NOMO-1 treated with dmso at 0.1 percent for 144 hours (cell line): ENCODE measurements around the gene OXSR1.
"Not testable (repeated sequence)": the region's sequence is repeated elsewhere in the genome, so short reads cannot be mapped to it uniquely, and the experiment has no call there.

Experiments
- DNase-seq: peaks from one replicate; lab custom pipeline; 2025; ENCODE audit not compliant: unreplicated experiment; lab: John Stamatoyannopoulos, UW

Gene OXSR1

DNA sequence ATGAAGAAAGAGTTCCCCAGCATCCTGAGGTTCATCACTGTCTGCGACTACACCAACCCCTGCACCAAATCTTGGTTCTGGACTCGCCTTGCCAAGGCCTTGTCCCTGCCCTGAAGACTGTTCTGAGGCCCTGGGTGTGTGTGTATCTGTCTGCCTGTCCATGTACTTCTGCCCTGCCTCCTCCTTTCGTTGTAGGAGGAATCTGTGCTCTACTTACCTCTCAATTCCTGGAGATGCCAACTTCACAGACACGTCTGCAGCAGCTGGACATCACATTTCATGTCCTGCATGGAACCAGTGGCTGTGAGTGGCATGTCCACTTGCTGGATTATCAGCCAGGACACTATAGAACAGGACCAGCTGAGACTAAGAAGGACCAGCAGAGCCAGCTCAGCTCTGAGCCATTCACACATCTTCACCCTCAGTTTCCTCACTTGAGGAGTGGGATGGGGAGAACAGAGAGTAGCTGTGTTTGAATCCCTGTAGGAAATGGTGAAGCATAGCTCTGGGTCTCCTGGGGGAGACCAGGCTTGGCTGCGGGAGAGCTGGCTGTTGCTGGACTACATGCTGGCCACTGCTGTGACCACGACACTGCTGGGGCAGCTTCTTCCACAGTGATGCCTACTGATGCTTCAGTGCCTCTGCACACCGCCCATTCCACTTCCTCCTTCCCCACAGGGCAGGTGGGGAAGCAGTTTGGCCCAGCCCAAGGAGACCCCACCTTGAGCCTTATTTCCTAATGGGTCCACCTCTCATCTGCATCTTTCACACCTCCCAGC is 24.0 kb upstream of the OXSR1 start:
- no peak for DNase-seq

DNA sequence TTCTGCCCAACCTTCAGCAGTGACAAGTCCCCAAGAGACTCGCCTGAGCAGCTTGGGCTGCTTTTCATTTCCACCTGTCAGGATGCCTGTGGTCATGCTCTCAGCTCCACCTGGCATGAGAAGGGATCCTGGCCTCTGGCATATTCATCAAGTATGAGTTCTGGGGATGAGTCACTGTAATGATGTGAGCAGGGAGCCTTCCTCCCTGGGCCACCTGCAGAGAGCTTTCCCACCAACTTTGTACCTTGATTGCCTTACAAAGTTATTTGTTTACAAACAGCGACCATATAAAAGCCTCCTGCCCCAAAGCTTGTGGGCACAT is 23.4 kb upstream of the OXSR1 start:
- no peak for DNase-seq

DNA sequence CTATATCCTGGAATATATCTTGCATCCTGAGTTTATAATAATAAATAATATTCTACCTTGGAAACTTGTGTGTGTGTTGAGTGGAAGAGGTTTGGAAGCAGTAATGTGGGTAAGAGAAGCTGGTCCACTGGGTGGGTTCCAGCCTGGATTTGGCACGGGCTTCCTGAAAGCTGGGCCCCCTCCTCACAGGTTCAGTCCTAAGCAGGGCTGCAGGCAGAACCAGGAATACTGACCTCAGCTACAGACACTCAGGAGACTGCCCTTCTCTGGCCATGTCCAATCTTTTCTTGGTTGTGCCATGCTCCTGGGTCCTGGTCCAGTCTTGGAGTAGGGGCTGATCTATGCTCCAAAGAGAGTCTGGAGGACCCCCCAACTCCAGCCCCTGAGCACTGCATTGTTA is 22.4 kb upstream of the OXSR1 start:
- no peak for DNase-seq

DNA sequence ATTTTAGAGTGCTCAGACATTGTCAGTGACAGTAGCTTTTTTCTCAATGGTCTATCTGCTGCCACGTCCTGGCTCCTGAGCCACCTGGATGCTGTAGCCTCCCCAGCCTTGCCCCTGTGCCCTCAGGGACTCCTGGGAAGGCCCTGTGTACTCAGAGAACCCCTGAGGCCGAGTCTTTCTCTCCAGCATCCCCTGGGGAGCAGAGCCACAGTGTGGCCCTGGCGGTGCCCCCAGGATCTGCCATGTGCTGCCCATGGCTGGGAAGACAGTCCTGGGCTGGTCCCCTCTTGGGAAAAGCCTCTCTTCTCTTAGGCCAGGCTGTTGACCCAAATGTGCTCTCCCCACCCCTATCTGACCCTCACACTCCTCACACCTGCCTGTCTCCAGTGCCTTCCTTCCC is 21.8 kb upstream of the OXSR1 start:
- no peak for DNase-seq

DNA sequence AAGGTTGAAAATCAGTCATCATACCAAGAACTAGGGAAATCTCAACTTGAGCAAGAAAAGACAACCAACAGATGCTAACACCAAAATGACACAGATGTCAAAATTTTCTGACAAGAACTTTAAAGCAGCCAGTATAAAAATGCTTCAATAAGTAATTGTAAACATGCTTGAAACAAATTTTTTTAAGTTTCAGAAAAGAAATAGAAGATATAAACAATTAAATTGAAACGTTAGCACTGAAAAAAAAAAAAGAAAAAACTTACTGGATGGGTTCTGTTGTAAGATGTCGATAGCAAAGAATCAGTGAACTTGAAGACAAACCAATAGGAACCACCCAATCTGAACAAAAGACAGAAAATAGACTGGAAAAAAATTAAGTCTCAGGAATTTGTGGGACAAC is 18.8 kb upstream of the OXSR1 start:
- no peak for DNase-seq

DNA sequence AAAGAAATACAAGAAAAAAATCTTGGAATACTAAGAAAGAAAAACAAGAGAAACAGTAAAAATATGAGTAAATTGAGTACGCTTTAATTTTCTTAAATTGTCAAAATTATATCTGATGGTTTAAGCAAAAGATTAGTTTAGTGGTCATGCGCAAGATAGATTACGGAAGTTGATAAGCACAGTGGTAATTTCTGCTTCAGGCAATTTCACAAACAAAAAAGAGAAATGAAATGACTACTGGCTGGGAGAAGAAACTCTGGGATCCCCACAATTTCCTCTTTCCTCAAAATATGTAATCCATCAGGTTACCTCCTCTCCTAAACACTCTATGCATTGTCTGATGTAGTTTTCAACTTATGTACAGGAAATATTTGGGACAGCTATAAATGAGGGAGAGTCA is 17.9 kb upstream of the OXSR1 start:
- DNase-seq = peak; percentile 71

DNA sequence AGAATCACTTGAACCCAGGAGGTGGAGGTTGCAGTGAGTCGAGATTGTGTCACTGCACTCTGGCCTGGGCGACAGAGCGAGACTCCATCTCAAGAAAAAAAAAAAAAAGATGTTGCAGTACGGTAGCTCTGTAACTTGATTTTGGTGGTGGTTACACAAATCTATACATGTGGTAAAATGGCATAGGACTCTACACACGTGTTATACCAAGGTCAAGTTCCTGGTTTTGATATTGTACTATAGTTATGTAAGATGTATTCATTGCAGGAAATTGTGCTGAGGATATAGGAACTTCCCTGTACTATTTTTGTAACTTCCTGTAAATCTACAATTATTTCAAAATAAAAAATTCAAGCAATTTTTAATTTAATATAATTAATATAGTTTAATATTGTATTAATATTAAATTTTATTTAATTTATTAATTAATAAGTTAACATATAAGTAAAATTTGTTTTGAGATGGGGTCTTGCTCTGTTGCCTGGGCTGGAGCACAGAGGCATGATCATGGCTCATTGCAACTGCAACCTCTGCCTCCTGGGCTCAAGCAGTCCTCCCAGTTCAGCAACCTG is 16.9 kb upstream of the OXSR1 start:
- peak; percentile 68 for DNase-seq

DNA sequence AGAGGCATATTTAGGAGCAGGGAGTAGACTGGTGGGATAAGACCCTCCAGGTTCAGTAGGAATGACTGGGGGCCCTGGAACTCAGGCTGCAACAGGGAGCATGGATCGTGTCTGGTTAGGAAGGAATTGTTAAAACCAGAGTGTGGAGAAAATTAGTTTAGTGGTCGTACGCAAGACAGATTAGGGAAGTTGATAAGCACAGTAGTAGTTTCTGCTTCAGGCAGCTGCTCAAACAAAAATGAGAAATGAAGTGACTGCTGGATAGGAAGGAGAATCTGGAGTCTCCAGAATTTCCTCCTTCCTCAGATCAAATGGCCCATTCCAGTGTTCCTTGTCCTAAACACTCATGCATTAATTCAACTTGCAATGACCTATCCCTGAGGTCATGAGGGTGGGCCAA is 15.6 kb upstream of the OXSR1 start:
- DNase-seq = peak; percentile 50

DNA sequence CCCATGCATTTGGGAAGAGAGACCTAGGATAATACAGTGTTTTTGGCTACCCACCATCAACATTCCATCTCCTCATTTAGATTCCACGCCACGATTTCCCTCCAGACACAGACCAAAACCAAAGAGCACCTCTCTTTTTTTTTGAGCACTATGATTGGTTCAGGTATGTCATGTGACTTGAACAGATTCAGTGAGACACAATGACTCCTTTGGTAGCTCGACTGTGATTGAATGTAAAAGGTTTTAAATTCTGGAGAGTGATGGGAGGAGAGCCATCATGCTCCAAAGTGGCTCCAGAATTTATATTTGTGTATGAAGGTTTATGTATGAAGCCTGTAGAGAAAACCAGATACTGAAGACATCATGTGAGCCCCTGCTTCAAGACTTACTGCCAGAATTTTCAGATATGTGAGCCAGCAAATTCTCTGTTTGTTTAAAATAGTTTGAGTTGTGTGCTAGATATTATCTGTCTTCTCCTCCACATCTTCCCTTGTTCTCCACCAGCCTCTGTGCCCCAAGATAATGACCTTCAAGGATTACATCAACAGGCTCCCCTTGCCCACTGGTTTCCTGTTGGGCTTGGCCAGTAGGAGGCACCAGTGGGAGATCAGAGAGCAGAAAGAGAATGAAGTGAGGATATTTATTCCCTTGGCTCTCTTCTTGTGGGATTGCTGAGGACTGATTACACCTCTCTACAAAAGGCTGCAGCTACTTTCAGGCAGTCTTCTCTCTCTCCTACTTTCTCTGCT is 14.4 kb upstream of the OXSR1 start:
- DNase-seq = no peak

DNA sequence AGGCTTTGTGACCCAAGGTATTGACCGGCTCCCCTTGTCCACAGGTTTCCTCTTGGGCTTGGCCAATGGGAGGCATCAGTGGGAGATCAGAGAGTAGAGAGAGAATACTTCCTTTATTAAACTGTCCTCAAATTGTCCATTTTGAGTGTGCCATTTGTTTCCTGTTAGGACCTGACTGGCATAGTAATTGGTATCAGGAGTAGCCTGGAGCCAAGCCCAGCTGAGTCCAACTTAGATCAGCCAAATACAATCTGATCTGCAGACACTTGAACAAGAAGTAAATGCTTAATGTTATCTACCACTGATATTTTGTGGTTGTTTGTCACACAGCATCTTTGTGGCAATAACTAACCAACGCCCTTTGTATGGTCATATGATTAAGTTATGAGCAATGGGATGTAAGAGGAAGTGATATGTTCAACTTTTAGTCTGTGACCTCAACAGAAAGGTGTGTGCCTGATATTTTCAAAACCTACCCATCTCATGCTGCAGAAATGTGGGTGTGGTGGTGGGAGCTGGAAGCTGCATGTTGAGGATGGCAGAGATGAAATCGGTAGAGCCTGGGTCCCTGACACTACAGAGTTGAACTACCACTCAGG is 13.6 kb upstream of the OXSR1 start:
- peak; percentile 12 for DNase-seq

DNA sequence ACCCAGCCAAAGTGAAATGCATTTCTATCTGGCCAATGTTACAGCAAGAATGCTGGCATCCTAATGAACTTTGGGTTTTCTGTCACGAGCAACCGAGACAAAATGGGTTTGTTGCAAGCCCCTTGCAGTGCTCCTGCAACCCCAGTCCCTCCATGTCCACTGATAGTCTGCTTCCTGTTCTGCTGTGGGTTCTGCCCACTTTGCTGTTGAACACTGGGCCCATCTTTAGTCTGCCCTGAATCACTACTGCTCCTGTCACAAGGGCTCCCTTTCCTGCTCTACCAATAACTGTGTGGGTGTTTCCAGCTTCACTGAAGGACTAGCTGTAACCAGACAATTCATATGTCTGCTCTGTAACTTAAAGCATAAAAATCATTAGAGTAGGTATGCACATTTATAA is 12.7 kb upstream of the OXSR1 start:
- DNase-seq = no peak

DNA sequence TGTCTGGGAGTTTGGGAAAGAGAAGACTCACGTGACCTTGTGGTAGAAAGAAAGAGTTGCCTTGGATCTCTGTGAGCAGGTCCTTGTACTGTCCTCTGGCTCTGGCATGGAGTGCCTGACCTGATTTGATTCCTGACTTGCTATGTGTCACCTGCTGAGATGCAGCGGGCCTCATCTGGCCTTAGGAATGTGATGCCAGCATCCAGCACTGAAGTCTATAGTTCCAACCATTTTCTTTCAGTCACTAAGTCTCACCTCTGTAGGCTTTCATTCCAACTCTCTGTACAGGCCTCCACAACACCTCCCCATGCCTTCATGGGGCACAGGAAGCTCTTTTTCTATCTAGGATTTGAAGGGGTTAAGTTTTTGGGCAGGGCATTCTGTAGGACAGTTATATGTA is 12.1 kb upstream of the OXSR1 start:
- no peak for DNase-seq

DNA sequence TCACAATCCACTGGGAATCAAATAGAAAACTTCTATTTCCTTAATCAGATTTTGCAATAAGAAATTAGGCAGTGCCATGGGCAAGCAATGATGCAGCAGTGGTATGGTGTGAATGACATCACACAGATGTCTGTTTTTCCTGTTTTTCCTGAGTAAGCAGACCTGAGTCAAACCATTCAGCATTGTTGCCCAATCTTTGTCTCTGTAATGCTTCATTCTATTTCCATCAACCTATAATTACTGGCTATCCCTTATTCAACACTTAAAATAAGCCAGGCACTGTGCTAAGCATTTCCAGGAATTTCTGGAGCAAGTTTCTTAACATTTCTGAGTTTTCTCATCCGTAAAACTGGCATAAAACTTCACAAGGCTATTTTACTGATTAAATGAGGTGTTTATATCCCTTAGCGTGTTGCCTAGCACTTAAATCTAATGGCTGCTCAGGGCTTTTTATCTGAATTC is 11.3 kb upstream of the OXSR1 start:
- peak; percentile 4 for DNase-seq

DNA sequence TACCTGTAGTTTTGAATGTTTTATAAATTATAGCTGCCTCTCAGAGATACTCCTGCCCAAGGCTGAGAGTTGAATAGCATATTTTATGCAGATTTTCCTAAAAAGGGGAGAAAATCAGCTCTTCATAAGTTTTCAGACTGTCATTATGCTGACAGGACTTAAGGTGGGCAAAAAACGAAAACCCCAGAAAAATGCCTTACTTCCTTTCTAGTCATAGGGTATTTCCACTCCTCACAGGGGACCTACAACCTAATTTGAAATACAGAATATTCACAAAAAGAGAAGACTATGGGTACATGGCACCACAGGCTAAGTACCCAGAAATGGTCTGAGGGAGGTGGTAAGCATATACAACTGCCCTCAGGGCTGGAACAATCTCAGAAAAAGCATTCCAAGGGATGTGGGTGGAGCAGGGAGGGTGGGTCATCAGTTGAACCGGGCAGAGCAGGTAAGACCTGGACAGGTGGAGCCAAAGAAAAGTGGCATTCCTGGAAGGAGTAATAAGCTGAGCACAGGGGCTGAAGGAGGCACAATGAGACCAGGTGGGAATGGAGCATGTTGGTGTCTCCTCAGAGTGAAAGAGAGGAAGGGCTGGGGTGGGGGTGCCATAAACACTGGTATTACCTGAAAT is 10.6 kb upstream of the OXSR1 start:
- no peak for DNase-seq

DNA sequence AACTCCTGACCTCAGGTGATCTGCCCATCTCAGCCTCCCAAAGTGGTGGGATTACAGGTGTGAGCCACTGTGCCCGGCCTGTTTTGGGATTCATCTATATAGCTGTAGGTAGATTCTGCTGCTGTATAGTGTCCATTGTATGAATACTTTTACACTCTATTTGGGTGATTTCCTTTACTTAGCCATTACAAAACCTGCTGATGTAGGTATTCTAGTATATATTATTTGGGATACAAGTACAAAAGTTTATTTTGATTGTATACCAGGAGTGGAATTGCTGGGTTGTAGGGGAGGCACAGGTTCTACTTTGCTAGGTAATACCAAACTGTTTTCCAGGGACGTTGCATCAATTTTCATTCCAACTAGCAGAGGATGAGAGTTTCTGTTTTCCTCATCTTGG is 9.5 kb upstream of the OXSR1 start:
- no peak for DNase-seq

DNA sequence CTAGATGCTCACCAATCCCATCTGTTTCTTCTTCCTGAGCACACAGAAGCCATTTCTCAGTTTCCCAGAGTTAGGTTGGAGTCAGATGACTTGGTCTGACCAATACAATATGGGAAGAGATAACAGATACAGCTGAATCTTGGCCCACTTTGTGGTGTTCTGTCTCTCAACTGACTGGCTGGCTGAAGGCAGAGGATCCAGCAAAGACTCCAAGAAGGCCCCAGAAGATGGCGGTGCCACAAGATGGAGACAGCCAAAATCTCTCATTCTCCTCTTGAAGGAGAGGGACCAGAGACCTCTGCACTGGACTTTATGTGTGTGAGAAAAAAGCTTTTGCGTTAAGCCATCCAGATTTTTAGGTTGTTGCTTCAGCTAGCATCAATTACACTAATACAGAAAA is 8.2 kb upstream of the OXSR1 start:
- DNase-seq = no peak

DNA sequence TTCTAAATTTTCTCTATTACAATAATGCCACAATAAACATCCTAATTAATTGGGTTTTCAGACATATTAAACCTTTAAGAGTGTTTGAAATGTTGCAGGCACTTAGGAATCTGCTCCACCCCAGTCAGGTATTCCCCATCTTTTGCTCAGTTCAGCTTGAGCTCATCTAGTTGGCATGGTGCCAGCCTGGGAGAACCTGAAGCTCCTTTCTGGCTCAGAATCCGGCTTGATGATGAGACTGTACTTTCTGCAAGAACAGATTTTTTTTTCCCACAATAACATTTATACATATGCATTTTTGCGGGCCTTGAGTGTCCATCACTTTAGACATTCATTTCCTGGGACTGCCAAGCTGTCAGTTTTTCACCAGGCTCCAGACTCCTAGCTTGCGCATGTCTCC is 7.7 kb upstream of the OXSR1 start:
- DNase-seq = no peak

DNA sequence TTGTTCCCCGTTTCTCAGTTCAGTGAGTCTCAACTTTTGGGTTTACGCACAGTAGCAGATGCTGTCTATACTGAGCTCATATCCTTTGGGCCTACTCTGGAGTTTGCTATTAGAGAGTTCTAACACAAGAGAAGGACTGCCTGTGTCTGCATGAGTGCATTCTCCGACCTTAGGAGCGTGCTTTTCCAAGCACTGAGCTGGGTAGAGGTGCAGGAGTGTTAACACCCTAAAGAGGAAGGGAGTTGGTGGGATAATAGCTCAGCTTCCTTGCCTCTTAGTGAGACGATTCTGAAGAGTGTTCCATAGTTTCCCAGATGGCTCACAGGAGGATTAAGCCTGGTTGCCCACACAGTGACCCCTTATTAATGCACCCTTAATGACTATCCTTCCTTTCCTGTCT is 6.9 kb upstream of the OXSR1 start:
- DNase-seq = no peak

DNA sequence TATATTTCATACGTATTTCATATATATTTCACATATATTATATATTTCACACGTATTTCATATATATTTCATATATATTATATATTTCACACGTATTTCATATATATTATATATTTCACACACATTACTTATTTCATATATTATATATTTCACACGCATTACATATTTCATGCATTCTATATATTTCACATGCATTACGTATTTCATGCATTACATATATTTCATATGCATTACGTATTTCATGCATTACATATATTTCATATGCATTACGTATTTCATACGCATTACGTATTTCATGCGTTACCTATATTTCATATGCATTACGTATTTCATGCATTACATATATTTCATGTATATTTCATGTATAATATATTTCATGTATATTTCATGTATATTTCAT is 4.6 kb upstream of the OXSR1 start:
- not testable (repeated sequence) for DNase-seq

DNA sequence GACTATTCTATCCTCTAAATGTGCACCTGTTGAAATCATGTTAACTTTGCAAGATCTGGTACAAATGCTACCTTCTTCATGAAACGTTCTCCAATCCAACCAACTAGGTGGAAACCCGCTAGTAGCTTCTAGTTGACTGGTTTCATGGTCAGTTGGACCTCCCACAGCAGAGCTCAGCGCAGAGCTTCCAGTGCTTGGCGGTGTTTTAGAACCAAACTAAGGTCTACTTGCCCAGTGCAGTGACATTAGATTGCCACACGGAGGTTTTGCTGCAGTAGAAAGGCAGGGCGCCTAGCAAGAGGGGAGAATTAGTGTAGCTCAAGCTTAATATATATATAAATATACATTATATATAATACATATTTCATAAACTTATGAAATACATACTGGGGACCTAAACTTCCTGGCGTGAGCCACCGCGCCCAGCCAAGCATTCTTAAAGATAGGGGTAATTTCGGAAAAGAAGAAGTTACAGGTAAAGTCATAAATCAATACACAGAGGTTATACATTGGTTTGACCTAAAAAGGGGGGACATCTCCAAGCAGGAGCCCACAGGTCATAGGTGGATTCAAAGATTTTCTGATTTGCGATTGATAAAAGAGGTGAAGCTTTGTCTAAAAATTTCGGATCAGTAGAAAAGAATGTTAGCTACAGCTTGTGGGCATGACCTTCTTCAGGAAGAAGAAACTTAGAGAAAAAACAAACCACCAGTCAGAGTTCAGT is 2.1 kb upstream of the OXSR1 start:
- DNase-seq = peak; percentile 38
